Jurkat, Clone E6-1 (cell line): ENCODE data around the gene PLGRKT.
A peak's percentile ranks its signal among the peaks of the same experiment; 100 is the strongest.
"Not testable (repeated sequence)": the region's sequence is repeated elsewhere in the genome, so short reads cannot be mapped to it uniquely, and the experiment has no call there.

Experiments used
- DNase-seq: peaks from one replicate; pipeline ENCODE4 v3.0.0-alpha.2; 2011; ENCODE audit warnings: low read depth, low spot score
- H3K4me3 ChIP-seq: 2 replicates; pipeline ENCODE4 v1.5.1; 2011; ENCODE audit warnings: mild to moderate bottlenecking, low read length, control low read depth, moderate library complexity

The PLGRKT gene

DNA sequence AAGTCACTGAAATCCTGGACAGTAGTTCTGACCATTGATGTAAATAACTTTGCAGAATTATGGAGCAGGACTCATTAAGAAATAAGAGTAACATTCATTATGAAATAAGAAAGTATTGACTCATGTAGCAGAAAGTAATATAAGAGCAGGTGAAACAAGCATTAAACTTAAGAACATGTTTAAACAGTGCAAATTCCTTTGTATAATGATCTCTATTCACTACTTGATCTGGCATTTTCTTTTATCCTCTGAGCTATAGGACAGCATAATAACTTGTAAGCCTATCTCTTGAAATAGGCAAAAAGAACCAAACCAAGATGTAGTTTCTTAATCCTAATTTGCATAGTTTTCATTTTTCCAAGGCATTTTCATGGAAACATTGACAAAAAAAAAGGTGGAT, 42.3 kb downstream of the PLGRKT start:
- no peak for DNase-seq
- H3K4me3 ChIP-seq: no peak overlapping the region

- DNase-seq: not testable (repeated sequence)
Observed at GRCh38 chr9:5393976-5394375, 43.7 kb downstream of the PLGRKT start.

DNA sequence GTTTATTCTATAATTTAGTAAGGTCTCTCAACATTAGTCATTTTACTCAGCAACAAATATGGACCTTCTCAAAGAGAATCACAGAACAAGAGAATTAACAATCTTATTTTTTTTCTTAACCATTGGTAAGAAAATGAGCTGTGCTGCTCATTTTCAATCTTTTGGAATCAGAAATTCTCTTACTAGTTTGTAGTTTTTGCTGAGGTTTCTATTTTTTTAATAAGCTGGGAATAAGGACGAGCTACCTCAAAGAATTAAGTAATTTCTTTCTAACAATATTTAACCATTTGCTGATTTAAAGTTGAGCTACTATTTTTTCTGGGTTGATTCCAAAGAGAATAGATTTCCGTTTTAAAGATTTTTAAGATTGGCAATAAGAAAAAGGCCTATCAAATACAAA, 44.2 kb downstream of the PLGRKT start:
- no peak overlapping the region for H3K4me3 ChIP-seq
- no peak for DNase-seq

More at GRCh38 chr9:5393976-5394375, 43.7 kb downstream of the PLGRKT start:
- not testable (repeated sequence) for H3K4me3 ChIP-seq

DNA sequence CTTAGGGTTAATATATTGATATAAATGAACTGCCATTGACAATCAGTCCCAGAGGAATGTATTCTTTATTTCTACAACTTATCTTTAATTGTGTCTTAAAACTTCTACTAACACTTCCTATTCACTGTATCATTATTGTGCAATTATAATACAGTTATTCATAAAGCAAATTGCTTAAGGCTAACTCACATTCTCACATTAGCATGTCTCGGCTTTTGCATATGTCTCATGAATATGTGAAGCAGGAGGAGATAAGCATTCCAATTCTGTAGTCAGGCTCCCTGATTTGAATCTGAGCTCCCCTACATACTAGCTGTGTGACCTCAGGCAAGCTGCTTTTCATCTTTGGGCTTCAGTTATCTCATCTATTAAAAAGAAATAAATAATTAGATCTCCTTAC, 45.4 kb downstream of the PLGRKT start:
- no peak overlapping the region for H3K4me3 ChIP-seq
- DNase-seq: no peak

- no peak for DNase-seq
- H3K4me3 ChIP-seq: no peak overlapping the region
Observed at GRCh38 chr9:5389109-5389732, 48.5 kb downstream of the PLGRKT start.

DNA sequence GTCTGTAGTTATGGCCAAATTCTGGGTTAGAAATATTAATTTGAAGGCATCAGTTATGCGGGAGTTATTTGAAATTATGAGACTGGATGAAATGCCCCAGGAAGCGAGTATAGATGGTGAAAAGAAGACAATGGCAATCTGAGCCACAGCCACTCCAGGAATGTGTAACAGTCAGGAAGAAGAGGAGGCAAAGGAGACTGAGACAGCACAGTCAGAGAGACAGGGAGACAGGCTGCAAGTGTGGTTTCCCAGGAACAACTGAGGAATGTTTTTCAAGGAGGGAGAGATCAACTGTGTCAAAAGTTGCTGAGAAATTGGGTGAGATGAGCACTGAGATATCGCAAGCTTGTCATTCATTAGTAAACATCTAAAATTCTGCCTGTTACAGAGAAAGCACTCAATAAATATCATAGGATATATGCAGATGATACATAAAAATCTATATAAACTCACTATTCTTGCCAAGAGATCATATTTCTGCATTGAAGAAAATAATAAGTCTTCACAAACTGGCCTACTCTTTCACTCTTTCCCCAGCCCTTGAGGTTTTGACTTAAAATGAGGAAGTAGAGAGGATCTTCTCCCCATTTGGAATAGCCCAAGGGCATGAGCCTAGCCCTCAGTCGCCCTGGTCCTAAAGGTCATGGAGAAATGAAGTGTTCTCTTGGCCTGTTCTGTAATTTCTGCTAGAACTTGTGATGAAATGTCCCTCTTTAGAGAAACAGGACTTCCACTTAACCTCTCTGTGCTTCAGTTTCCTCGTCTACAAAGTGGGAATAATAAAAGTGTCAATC, 49.5 kb downstream of the PLGRKT start:
- no peak overlapping the region for H3K4me3 ChIP-seq
- DNase-seq: no peak

GRCh38 chr9:5384436-5384835, 53.3 kb downstream of the PLGRKT start:
- no peak overlapping the region for H3K4me3 ChIP-seq
- no peak for DNase-seq

DNA sequence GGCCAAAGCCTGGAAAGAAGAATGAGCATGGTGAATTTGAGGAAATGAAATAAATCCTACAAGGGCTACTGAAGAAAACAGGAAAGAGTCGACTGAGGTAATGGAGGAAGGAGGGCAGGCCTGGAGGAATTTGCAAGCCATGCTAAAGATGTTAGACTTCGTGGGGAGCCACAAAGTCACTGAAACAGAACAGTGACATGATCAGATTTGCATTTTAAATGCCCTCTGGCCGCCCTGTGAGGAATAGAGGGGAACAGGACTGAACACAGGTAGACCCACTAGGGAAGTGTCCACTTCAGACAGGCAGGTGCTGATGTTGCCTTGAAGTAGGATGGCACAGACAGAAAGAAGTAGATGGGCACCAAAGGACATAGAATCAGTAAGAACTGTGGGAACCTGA, 55.2 kb downstream of the PLGRKT start:
- no peak overlapping the region for H3K4me3 ChIP-seq
- no peak for DNase-seq

DNA sequence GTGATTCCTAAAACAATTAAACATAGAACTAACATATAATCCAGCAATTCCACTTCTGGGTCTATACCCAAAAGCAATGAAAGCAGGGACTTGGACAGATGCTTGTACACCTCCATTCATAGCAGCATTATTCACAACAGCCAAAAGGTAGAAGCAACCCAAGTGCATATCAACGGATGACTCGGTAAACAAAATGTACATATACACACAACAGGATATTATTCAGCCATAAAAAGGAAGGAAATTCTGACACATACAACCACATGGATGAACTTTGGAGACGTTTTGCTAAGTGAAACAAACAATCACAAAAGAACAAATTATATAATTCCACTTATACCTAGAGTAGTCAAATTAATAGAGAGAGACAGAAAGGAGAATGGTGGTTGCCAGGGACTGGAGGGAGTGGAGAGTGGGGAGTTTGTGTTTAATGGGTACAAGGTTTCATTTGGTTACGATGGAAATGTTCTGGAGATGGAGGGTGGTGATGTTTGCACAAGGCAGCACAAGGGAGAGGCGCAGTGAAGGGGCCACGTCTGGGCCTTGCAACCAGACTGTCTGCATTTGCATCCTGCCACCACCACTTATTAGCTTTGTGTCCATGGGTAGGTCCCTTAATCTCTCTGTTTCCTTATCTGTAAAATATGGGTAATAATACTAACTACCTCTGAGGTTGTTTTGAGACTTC, 61.8 kb downstream of the PLGRKT start:
- no peak for DNase-seq
- no peak overlapping the region for H3K4me3 ChIP-seq

DNA sequence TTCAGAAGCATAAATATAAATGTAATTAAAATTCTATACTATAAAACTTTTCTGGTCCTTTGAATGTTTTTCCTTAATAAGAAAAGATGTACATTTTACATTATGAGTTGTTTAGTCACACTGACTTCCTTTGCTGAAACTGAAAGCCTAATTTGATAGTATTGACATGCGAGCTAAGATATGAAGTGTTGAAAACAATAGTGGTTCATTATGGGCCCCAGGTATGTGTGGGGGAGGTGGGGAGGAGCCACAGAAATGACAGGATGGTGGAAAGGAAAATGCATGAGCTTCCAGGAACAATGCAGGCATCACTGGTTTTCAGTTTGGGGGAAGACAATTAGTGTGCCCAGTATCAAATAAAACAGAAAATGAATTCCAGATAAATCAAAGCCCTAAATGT, 62.6 kb downstream of the PLGRKT start:
- DNase-seq: no peak
- no peak overlapping the region for H3K4me3 ChIP-seq

- no peak overlapping the region for H3K4me3 ChIP-seq
- no peak for DNase-seq
Observed at GRCh38 chr9:5364294-5365024, 73.3 kb downstream of the PLGRKT start.

GRCh38 chr9:5361326-5362010, 76.3 kb downstream of the PLGRKT start:
- no peak overlapping the region for H3K4me3 ChIP-seq
- no peak for DNase-seq

DNA sequence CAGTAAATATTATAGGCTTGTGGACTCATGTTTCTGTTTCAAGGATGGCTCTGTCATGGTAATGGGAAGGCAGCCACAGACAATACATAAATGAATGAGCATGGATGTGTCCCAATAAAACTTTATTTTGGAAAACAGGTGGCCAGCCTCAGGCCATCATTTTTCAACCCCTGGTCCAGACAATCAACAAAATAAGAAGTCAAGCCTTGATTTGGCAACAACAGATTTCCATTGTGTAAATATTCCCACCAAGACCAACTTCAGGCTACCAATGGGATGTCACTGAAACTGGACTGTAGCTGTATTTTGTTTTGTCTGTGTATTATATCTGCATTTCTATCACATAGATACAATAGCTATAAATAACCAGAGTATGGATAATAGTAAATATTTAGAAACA, 77.4 kb downstream of the PLGRKT start:
- H3K4me3 ChIP-seq: no peak overlapping the region
- DNase-seq: no peak

- no peak overlapping the region for H3K4me3 ChIP-seq
- DNase-seq: no peak
Observed at GRCh38 chr9:5357431-5358105, 80.2 kb downstream of the PLGRKT start.

- H3K4me3 ChIP-seq: no peak overlapping the region
- no peak for DNase-seq
Observed at GRCh38 chr9:5355817-5356216, 81.9 kb downstream of the PLGRKT start.

DNA sequence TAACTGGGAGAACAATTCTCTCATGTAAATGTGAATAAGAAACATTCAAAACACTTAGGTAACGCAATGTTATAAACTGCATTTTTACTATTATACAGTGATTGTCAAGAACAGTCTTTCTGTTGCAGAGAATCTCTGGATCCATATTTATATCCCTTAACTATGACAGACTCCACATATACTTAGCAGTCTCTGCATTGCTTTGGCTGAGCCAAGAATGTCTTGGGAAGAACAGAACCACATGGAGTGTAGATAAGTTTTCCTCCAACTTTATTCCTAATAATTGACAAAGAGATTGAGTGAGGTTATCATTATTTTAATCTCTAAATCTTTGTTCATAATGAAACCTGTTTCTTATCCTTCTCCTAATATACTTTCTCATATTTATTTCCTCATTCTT, 82.5 kb downstream of the PLGRKT start:
- no peak for DNase-seq
- H3K4me3 ChIP-seq: no peak overlapping the region

GRCh38 chr9:5354184-5354583, 83.5 kb downstream of the PLGRKT start:
- no peak for DNase-seq

GRCh38 chr9:5352637-5353248, 85.0 kb downstream of the PLGRKT start:
- peak; percentile 60 for DNase-seq
- no peak overlapping the region for H3K4me3 ChIP-seq

More at GRCh38 chr9:5354184-5354583, 83.5 kb downstream of the PLGRKT start:
- no peak overlapping the region for H3K4me3 ChIP-seq
